Mononuclear cell (primary cell): ENCODE results near the gene MICAL2. TPM values are rescaled to one million over a fixed set of nuclear protein-coding genes. Genes with fewer than 3 reads are reported as not detected.
A peak's percentile ranks its signal among the peaks of the same experiment; 100 is the strongest.

ENCODE experiments used
- H3K27me3 ChIP-seq: 2 replicates; pipeline ENCODE4 v1.6.0; 2011; ENCODE audit warnings: low read length, control low read depth; ENCODE audit not compliant: insufficient read depth
- H3K4me1 ChIP-seq: 2 replicates; pipeline ENCODE4 v1.5.1; 2011; ENCODE audit warnings: mild to moderate bottlenecking, low read length, control low read depth; ENCODE audit not compliant: insufficient read depth
- H3K4me3 ChIP-seq: 2 replicates; pipeline ENCODE4 v1.5.1; 2011; ENCODE audit warnings: mild to moderate bottlenecking, low read length, moderate library complexity
- H3K9me3 ChIP-seq: 2 replicates; pipeline ENCODE4 v1.5.1; 2011; ENCODE audit warnings: low read depth, mild to moderate bottlenecking, control low read depth, low read length
- total RNA-seq: library from RNA; depleted of rRNA; stranded (reverse); fragments of >200 nt; gene quantifications from one replicate; pipeline ENCODE4 v1.2.3, GENCODE V29; 2012

The MICAL2 gene
- total RNA-seq, 1 donor = 14.5 TPM

GRCh38 chr11:12102588-12103410, 7.6 kb upstream of the MICAL2 start:
- H3K9me3 ChIP-seq = no peaks in the 10 kb centered on the region
- no peaks in the 10 kb centered on the region for H3K27me3 ChIP-seq
- no peak overlapping the region for H3K4me3 ChIP-seq
- H3K4me1 ChIP-seq = peaks cover 28% of the 10 kb centered on the region

GRCh38 chr11:12103411-12104225, 6.8 kb upstream of the MICAL2 start:
- Histone ChIP-seq H3K4me1 (peaks cover 24% of the 10 kb centered on the region), H3K4me3 (no peak overlapping the region), H3K27me3 (no peaks in the 10 kb centered on the region), H3K9me3 (no peaks in the 10 kb centered on the region)

- no peak overlapping the region for H3K4me3 ChIP-seq
- no peaks in the 10 kb centered on the region for H3K9me3 ChIP-seq
- H3K27me3 ChIP-seq = no peaks in the 10 kb centered on the region
- H3K4me1 ChIP-seq = peaks cover 16% of the 10 kb centered on the region
Observed at GRCh38 chr11:12105471-12105870, 4.9 kb upstream of the MICAL2 start.

- H3K4me1 ChIP-seq = peaks cover 20% of the 10 kb centered on the region
- H3K9me3 ChIP-seq = no peaks in the 10 kb centered on the region
- no peak overlapping the region for H3K4me3 ChIP-seq
- no peaks in the 10 kb centered on the region for H3K27me3 ChIP-seq
Observed at GRCh38 chr11:12106101-12106500, 4.3 kb upstream of the MICAL2 start.

- Histone ChIP-seq H3K27me3 (no peaks in the 10 kb centered on the region), H3K9me3 (no peaks in the 10 kb centered on the region), H3K4me3 (no peak overlapping the region), H3K4me1 (peaks cover 24% of the 10 kb centered on the region)
Observed at GRCh38 chr11:12106501-12106900, 3.9 kb upstream of the MICAL2 start.

- no peak overlapping the region for H3K4me3 ChIP-seq
- H3K27me3 ChIP-seq = no peaks in the 10 kb centered on the region
- peaks cover 39% of the 10 kb centered on the region for H3K4me1 ChIP-seq
- H3K9me3 ChIP-seq = no peaks in the 10 kb centered on the region
Observed at GRCh38 chr11:12108875-12109453, 1.4 kb upstream of the MICAL2 start.

GRCh38 chr11:12109591-12110196, 696 bp upstream of the MICAL2 start:
- peak overlapping the region; percentile 59 for H3K4me3 ChIP-seq
- no peaks in the 10 kb centered on the region for H3K9me3 ChIP-seq
- no peaks in the 10 kb centered on the region for H3K27me3 ChIP-seq
- peaks cover 39% of the 10 kb centered on the region for H3K4me1 ChIP-seq

- H3K9me3 ChIP-seq = no peaks in the 10 kb centered on the region
- H3K4me1 ChIP-seq = peaks cover 39% of the 10 kb centered on the region
- H3K27me3 ChIP-seq = no peaks in the 10 kb centered on the region
- peak overlapping the region; percentile 59 for H3K4me3 ChIP-seq
Observed at GRCh38 chr11:12110714-12111548, 541 bp downstream of the MICAL2 start.

GRCh38 chr11:12111549-12112520, 1.4 kb downstream of the MICAL2 start:
- Histone ChIP-seq H3K4me1 (peaks cover 39% of the 10 kb centered on the region), H3K9me3 (no peaks in the 10 kb centered on the region), H3K4me3 (peak overlapping the region; percentile 59), H3K27me3 (no peaks in the 10 kb centered on the region)

- Histone ChIP-seq H3K4me3 (no peak overlapping the region), H3K9me3 (no peaks in the 10 kb centered on the region), H3K4me1 (peaks cover 40% of the 10 kb centered on the region), H3K27me3 (no peaks in the 10 kb centered on the region)
Observed at GRCh38 chr11:12112750-12113149, 2.4 kb downstream of the MICAL2 start.

GRCh38 chr11:12113294-12113693, 2.9 kb downstream of the MICAL2 start:
- Histone ChIP-seq H3K4me3 (no peak overlapping the region), H3K9me3 (no peaks in the 10 kb centered on the region), H3K4me1 (peaks cover 41% of the 10 kb centered on the region), H3K27me3 (no peaks in the 10 kb centered on the region)

- Histone ChIP-seq H3K27me3 (no peaks in the 10 kb centered on the region), H3K4me1 (peaks cover 52% of the 10 kb centered on the region), H3K4me3 (no peak overlapping the region), H3K9me3 (no peaks in the 10 kb centered on the region)
Observed at GRCh38 chr11:12114193-12115033, 4.0 kb downstream of the MICAL2 start.
